Adipocyte (in vitro differentiated cells): Measurements from ENCODE around the gene RASD1.
A peak's percentile ranks its signal among the peaks of the same experiment; 100 is the strongest.
"Not testable (repeated sequence)": the region's sequence is repeated elsewhere in the genome, so short reads cannot be mapped to it uniquely, and the experiment has no call there.

Experiments used
- DNase-seq: peaks from one replicate; pipeline ENCODE4 v3.0.0-alpha.2; 2015; ENCODE audit warnings: low read depth
- H3K27me3 ChIP-seq: replicated peaks from 2 replicates; pipeline ENCODE4 v1.7.0; 2013; ENCODE audit warnings: mild to moderate bottlenecking, low read length, moderate library complexity; ENCODE audit not compliant: control insufficient read depth, insufficient read depth
- H3K36me3 ChIP-seq: 2 replicates; pipeline ENCODE4 v1.7.0; 2013; ENCODE audit warnings: low read length, mild to moderate bottlenecking, moderate library complexity; ENCODE audit not compliant: control insufficient read depth, insufficient read depth, severe bottlenecking
- H3K4me1 ChIP-seq: 2 replicates; pipeline ENCODE4 v1.7.0; 2013; ENCODE audit warnings: mild to moderate bottlenecking, low read length, moderate library complexity; ENCODE audit not compliant: control insufficient read depth, insufficient read depth
- H3K4me3 ChIP-seq: 2 replicates; pipeline ENCODE4 v1.7.0; 2013; ENCODE audit warnings: mild to moderate bottlenecking, low read length, moderate library complexity
- H3K9ac ChIP-seq: 2 replicates; pipeline ENCODE4 v1.7.0; 2013; ENCODE audit warnings: mild to moderate bottlenecking, low read length, moderate library complexity
- H3K9me3 ChIP-seq: 2 replicates; pipeline ENCODE4 v1.7.0; 2013; ENCODE audit warnings: mild to moderate bottlenecking, low read length, moderate library complexity; ENCODE audit not compliant: control insufficient read depth

The RASD1 gene

GRCh38 chr17:17474341-17474740, 21.9 kb downstream of the RASD1 start:
- H3K9me3 ChIP-seq = no peaks in the 10 kb centered on the region
- H3K4me1 ChIP-seq = peaks cover 40% of the 10 kb centered on the region
- peaks cover 5% of the 10 kb centered on the region for H3K27me3 ChIP-seq
- no peak for DNase-seq
- peak overlapping the region; percentile 56 for H3K9ac ChIP-seq
- H3K4me3 ChIP-seq = no peak overlapping the region
- no peaks in the 10 kb centered on the region for H3K36me3 ChIP-seq

GRCh38 chr17:17472333-17472920, 23.8 kb downstream of the RASD1 start:
- Histone ChIP-seq H3K4me1 (peaks cover 35% of the 10 kb centered on the region), H3K27me3 (peaks cover 5% of the 10 kb centered on the region), H3K9me3 (no peaks in the 10 kb centered on the region)

GRCh38 chr17:17469996-17470395, 26.2 kb downstream of the RASD1 start:
- no peaks in the 10 kb centered on the region for H3K36me3 ChIP-seq

More at GRCh38 chr17:17472333-17472920, 23.8 kb downstream of the RASD1 start:
- H3K9ac ChIP-seq = peak overlapping the region; percentile 50
- DNase-seq = peak; percentile 7
- no peak overlapping the region for H3K4me3 ChIP-seq
- no peaks in the 10 kb centered on the region for H3K36me3 ChIP-seq

GRCh38 chr17:17469358-17469757, 26.8 kb downstream of the RASD1 start:
- Histone ChIP-seq H3K27me3 (peaks cover 13% of the 10 kb centered on the region), H3K4me1 (peaks cover 20% of the 10 kb centered on the region), H3K9me3 (no peaks in the 10 kb centered on the region), H3K4me3 (no peak overlapping the region), H3K9ac (no peak overlapping the region), H3K36me3 (no peaks in the 10 kb centered on the region)
- DNase-seq = no peak

More at GRCh38 chr17:17469996-17470395, 26.2 kb downstream of the RASD1 start:
- H3K9ac ChIP-seq = no peak overlapping the region
- no peak for DNase-seq
- no peaks in the 10 kb centered on the region for H3K9me3 ChIP-seq
- no peak overlapping the region for H3K4me3 ChIP-seq
- H3K4me1 ChIP-seq = peaks cover 27% of the 10 kb centered on the region
- peaks cover 6% of the 10 kb centered on the region for H3K27me3 ChIP-seq

GRCh38 chr17:17468217-17469010, 27.8 kb downstream of the RASD1 start:
- H3K9me3 ChIP-seq = no peaks in the 10 kb centered on the region
- DNase-seq = no peak

GRCh38 chr17:17467720-17468119, 28.5 kb downstream of the RASD1 start:
- H3K4me3 ChIP-seq = no peak overlapping the region
- peaks cover 18% of the 10 kb centered on the region for H3K4me1 ChIP-seq

More at GRCh38 chr17:17468217-17469010, 27.8 kb downstream of the RASD1 start:
- no peaks in the 10 kb centered on the region for H3K36me3 ChIP-seq
- H3K4me1 ChIP-seq = peaks cover 19% of the 10 kb centered on the region
- H3K4me3 ChIP-seq = no peak overlapping the region
- no peak overlapping the region for H3K9ac ChIP-seq
- H3K27me3 ChIP-seq = peaks cover 18% of the 10 kb centered on the region

GRCh38 chr17:17467016-17467415, 29.2 kb downstream of the RASD1 start:
- Histone ChIP-seq H3K4me3 (no peak overlapping the region), H3K9ac (no peak overlapping the region), H3K27me3 (peaks cover 19% of the 10 kb centered on the region), H3K9me3 (no peaks in the 10 kb centered on the region), H3K4me1 (peaks cover 13% of the 10 kb centered on the region), H3K36me3 (no peaks in the 10 kb centered on the region)
- no peak for DNase-seq

More at GRCh38 chr17:17467720-17468119, 28.5 kb downstream of the RASD1 start:
- no peak for DNase-seq
- Histone ChIP-seq H3K9me3 (no peaks in the 10 kb centered on the region), H3K9ac (no peak overlapping the region), H3K27me3 (peaks cover 18% of the 10 kb centered on the region), H3K36me3 (no peaks in the 10 kb centered on the region)

GRCh38 chr17:17466511-17466910, 29.7 kb downstream of the RASD1 start:
- Histone ChIP-seq H3K36me3 (no peaks in the 10 kb centered on the region), H3K9me3 (no peaks in the 10 kb centered on the region), H3K27me3 (peaks cover 24% of the 10 kb centered on the region), H3K4me3 (no peak overlapping the region), H3K9ac (no peak overlapping the region), H3K4me1 (peaks cover 13% of the 10 kb centered on the region)
- no peak for DNase-seq

- peaks cover 24% of the 10 kb centered on the region for H3K27me3 ChIP-seq
- H3K36me3 ChIP-seq, H3K9ac ChIP-seq, H3K4me3 ChIP-seq, H3K9me3 ChIP-seq, DNase-seq: not testable (repeated sequence)
- peaks cover 13% of the 10 kb centered on the region for H3K4me1 ChIP-seq
These were observed 30.3 kb downstream of the RASD1 start for GRCh38 chr17:17465878-17466277.

- no peaks in the 10 kb centered on the region for H3K9me3 ChIP-seq
- no peaks in the 10 kb centered on the region for H3K36me3 ChIP-seq
- peaks cover 13% of the 10 kb centered on the region for H3K4me1 ChIP-seq
- H3K4me3 ChIP-seq = no peak overlapping the region
- H3K9ac ChIP-seq = no peak overlapping the region
- H3K27me3 ChIP-seq = peaks cover 23% of the 10 kb centered on the region
- no peak for DNase-seq
These were observed 32.4 kb downstream of the RASD1 start for GRCh38 chr17:17463821-17464220.

- Histone ChIP-seq H3K27me3 (peaks cover 23% of the 10 kb centered on the region), H3K9ac (no peak overlapping the region), H3K4me3 (no peak overlapping the region), H3K9me3 (no peaks in the 10 kb centered on the region), H3K36me3 (no peaks in the 10 kb centered on the region), H3K4me1 (no peaks in the 10 kb centered on the region)
- no peak for DNase-seq
These were observed 34.0 kb downstream of the RASD1 start for GRCh38 chr17:17462048-17462824.
